SW 1271 (cell line): ENCODE results near the gene TMEM116.

Experiments used
- DNase-seq, 2 experiments: peaks; one replicate each; lab custom pipeline; 2025; lab: John Stamatoyannopoulos, UW

TMEM116 gene

GRCh38 chr12:111893287-111893686, 119.7 kb downstream of the TMEM116 start:
- no peak for DNase-seq

- DNase-seq, result no peak
Measured at GRCh38 chr12:111887926-111888745, 124.8 kb downstream of the TMEM116 start.

GRCh38 chr12:111886662-111887545, 126.1 kb downstream of the TMEM116 start:
- DNase-seq, result no peak

- no peak for DNase-seq
Measured at GRCh38 chr12:111881716-111882115, 131.2 kb downstream of the TMEM116 start.
